HG02885 (cell line): ENCODE measurements around the gene CARS1.

Experiments
- ATAC-seq: cut with Tn5 transposase; IDR thresholded peaks from one replicate; pipeline ENCODE4 v1.9.1; 2021; ENCODE audit warnings: mild to moderate bottlenecking; ENCODE audit not compliant: unreplicated experiment, poor library complexity

Gene CARS1

DNA sequence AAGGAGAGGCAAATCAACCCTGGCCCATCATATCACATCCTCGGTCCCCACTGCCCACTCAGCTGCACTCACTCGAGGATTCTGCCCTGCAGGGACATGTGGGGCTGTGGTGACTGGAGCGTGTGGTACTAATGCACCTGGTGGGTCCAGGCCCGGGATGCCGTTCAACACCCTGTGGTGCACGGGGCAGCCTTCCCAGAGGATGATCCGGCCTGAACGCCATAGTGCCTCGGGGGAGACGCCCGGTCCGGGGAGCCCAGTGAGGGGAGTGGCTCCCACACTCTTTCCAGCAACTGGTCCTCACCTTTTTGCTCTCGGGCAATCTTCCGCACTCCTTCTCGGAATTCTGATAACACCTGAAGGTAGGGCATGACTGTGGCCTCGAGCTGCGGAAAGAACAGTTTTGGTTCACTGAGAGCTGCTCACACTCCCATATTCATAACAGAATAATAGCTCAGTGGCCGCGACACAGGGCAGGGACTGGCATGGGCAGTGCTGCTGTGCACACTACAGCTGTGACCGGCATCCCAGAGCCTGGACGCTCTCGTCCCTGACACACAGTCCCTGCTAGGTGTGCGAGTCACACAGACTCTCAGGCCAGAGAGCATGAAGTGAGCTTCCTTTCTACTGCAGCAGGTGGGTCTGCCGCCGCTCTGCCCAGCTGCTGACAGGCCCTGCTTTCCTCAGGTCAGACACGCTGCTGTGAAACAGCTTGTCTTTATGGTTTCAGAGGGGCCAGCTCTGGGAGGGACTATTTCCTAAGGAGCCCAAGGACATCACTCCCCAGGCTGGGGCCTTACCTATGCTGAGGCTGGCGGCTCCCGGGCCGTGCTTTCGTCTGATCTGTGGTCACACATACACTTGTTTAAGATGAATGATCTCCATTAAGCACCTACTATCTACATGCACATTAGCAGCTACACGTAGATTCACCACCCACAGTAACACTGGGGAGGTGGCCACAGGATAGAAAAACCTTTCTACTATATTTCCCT, 45.0 kb downstream of the CARS1 start:
- ATAC-seq = no peak

DNA sequence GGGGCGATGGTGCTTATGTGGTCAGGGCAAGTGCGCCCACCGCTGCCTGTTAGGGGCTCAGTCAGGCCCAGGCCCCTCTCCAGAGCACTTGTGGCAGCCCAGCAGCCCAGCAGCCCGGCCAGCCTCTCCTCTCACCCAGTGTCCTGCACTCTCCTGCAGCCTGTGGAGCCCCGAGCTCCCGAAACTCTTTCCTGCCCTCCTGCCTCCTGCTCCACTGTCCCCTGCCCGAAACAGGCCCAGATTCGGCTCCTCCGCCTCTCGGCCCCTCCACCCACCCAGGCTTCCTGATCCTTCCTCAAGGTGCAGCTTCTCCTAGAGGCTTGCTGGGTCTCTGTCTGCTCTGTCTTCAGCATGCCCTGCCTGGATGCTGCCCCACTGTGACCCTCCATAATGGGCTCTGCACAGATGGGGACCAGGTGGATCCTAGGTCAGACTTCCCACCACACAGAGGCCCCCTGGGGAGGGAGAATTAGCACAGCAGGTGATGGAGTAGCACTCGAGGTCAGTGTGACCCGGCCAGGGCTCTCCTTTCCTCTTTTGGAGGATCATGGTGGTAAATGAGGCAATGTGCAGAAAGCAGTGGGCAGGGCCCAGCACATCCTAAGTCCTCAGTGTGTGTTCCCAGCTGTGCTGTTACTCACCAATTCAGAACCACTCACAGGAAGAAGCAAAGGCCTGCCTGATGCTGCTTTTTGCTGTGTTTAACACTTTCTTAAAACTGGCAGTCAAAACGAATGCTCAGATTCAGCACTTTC, 46.5 kb downstream of the CARS1 start:
- no peak for ATAC-seq

DNA sequence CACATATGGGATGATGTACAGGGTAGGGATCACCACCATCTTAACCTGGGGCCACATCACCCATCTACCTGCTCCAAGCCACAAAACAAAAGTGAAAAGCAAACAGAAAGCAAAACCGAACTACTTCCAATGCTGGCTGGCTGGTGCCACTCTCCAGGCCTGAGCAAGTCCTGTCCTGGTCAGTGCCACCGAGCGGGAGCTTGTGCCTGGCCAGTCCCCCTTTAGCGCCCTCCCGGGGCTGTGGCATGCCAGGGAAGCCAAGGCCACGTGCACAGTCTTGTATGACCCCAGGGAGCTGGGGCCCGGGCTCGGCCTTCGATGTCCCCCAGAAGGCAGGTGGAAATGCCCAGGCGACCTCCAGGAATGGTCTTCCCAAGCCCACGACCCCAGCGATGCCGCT, 47.2 kb downstream of the CARS1 start:
- no peak for ATAC-seq

DNA sequence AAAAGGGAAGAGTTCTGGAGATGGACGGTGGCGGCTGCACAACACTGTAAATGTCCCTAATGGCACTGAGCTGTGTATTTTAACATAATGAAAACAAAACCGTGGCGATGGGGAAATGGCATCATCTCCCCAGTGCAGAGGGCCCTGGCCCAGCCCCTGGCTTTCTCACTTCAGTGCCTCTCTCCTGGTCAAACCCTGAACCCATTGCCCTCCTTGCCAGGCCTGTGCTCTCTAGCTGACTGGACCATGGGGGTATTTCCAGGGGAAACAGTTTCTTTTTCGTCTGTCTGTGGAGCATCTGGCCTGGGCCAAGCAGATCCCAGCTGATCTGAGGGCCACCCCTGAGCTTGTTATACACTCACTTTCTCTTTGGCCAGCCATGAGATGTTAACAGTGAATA, 47.7 kb downstream of the CARS1 start:
- ATAC-seq = no peak

DNA sequence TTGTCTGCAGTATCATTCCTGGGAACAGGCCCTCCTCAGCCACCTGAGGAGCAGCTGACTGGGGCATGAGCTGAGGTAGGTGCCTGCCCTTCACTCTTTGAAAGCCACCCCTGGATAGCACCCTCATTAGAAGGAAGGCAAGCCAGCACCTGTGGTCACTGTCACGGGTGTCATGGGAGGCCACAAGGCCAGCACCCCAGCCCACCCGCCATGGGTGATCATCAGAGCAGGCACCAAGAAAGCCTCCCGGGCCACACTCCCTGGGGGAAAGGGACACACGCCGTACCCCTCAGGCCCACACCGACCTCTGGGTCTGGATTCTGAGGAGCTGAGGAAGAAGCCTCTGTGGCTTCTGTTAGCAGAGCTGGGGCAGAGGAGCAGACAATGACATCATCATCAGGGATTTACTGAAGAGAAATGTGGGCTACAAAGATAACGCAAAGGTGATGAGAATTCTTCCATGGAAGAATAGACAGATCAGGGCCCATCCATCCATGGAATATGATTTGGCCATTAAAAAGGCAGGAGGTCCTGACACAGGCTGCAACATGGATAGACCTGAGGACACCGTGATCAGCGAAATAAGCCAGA, 48.4 kb downstream of the CARS1 start:
- no peak for ATAC-seq

DNA sequence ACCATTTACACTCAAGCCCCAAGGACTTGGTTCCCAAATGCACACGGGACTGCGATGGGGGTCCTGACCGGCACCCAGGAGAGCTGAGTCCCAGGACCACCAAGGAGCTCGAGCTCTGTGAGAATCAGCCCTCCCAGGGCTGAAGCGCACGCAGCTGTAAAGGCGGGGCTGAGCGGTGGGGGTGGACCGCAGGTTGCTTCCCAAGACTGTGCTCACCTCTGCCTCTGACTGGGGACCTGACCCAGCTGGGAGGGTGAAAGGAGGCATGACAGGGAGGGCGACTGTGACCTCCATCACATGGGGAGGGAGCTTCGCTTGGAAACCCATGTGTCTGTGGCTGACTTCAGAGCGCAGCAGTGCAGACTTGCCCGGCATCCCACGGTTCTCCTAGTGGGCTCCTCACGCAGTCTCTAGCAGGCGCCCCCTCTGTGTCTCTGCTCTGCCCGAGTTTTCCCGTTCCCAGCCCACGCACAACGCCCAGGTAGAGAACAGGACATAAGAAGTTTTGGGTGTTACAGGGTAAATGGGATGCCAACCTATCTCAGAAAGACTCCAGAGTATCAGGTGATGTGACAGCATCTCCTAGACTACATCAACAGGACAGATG, 49.7 kb downstream of the CARS1 start:
- ATAC-seq = no peak

DNA sequence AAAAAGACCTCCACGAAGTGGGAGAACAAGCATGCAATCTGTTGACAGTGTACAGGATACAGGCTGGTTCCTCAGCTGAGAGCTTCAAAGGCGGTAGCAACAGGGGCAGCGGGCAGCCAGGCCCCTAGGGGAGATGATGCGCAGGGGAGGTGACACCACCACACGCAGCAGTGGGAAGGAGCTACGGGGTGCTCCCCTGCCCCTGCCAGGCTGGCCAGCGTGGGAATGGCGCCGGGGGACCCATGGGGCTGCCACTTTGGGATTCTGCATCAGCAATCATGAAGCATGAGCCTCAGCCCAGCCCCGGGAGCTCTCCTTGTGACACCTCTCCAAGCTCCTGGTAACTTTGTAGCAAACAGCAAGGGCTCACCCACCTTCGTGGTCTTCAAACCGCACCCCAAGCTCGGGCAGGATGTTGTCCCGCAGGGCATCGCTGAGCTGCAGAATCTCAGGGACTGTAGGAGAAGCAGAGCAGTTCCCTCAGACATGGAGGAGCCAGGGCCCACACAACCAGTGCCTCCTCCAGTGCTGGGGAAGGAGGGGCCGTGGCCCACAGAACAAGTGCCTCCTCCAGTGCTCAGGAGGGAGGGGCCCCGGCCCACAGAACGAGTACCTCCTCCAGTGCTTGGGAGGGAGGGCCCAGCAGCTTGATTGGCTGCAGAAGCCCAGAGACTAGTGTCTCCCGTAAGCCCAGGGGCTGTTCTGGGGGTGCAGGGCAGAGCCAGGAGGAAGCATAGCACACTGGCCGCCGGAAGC, 50.5 kb downstream of the CARS1 start:
- no peak for ATAC-seq

DNA sequence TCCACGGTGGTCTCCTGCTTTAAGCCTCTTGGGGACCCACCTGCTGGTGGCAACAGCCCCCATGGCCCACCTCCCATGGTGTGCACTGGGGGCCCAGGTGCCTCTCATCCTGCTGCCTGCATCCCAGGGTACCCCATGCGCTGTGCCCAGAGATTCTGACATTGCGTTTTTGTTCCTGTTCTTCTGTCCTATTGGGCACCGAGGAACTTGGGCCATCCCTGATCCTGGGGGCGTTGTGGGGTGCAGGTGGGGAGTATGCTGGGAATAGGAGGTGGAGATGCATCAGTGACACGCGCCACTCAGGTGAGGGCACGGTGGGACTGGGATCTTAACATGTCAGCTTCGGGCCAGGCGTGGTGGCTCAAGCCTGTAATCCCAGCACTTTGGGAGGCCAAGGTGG, 52.7 kb downstream of the CARS1 start:
- no peak for ATAC-seq

DNA sequence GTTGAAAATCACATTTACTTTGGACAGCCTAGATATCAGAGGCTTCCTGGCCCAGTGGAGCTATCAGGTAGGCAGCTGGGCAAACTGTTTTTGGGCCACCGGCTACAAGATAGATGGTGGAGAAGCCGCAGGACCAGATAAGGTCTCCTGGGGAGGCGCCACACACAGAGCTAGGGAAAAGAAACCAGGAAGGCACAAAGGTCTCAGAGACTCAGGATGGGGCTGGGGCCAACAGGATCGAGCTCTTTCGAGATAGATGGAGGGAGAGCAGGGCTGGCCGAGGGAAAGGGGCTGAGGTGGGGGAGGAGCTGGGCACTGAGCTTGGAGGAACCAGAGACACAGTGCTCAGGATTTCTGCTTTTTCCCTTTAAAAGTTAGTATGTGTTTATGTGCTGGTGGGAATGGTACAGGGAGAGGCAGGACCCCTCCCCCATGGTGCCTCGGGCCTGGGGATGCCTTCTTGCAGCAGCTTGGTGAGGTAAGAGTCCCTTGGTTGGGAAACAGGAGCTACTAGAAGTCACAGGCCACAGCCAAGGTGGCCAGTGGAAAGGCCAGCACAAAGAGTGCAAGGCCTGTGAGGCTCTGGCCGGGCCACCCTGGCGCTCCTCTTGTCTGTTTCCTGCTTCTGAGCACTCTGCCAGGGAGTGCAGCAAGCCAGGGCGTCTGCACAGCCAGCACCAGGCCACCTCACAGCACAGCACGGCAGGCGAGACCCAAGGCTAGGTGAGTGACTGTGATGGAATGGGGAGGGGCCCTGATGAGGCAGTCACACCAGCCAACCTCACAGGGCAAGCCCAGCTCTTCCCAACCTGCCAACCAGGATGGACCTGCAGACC, 53.6 kb downstream of the CARS1 start:
- ATAC-seq = no peak

DNA sequence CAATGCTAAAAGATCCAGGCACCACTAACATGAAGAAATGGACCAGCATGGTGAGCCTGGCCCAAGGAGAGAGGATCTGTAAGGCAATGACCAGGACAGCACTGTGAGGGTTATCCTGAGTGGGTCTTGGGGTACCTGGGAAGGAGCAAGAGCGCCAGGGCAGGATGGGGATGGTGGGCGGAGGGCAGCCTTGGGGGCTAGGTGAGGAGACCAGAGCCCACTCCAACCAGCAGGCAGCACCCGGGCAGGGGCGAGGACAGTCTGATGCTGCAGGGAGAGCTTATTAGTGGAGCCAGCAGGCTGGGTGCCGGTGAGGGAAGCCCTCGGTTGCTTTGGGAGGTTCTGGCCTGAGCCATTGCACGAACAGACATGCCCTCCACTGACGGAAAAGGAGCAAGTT, 54.4 kb downstream of the CARS1 start:
- no peak for ATAC-seq

DNA sequence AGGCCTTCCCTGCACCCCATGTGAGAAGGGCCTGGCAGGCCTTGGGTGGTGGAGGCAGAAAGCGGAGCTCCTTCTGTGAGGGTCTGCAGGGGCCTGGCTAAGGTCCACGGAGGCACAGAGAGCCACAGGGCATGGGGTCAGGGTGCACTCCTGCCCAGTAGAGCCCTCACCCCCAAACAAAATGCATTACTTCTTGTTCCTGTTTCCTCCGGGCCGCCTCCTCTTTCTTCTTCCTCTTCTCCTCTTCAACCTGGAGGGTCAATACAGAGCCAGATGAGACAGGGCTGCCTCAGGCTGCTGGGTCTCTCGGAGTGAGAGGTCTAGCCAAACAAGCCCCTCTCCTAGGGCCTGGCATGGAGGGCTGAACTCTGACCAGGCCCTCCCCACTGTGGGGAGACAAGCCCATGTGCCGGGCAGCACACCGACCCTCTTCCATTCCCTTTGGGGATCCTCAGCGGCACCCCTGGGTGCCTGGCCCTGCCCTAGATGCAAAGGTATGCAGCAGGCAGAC, 54.8 kb downstream of the CARS1 start:
- no peak for ATAC-seq

DNA sequence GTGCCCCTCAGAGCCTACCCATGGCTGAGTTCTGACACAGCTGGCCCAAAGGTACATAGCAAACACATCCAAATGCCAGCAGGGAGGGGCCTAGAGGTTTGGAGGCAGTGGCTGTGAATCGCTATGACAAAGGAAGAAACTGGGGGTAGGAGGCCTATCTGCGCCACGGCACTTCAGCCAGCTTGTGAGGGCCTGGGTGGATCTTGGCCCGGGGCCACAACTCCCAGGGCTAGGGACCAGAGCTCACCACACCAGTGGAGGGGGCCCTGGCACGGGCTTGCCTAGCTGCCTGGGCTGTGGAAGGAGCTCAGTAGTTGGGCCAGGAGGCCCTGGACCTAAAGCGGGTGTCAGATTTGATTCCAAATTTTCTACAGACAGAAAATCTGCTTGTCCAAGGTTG, 55.7 kb downstream of the CARS1 start:
- no peak for ATAC-seq

DNA sequence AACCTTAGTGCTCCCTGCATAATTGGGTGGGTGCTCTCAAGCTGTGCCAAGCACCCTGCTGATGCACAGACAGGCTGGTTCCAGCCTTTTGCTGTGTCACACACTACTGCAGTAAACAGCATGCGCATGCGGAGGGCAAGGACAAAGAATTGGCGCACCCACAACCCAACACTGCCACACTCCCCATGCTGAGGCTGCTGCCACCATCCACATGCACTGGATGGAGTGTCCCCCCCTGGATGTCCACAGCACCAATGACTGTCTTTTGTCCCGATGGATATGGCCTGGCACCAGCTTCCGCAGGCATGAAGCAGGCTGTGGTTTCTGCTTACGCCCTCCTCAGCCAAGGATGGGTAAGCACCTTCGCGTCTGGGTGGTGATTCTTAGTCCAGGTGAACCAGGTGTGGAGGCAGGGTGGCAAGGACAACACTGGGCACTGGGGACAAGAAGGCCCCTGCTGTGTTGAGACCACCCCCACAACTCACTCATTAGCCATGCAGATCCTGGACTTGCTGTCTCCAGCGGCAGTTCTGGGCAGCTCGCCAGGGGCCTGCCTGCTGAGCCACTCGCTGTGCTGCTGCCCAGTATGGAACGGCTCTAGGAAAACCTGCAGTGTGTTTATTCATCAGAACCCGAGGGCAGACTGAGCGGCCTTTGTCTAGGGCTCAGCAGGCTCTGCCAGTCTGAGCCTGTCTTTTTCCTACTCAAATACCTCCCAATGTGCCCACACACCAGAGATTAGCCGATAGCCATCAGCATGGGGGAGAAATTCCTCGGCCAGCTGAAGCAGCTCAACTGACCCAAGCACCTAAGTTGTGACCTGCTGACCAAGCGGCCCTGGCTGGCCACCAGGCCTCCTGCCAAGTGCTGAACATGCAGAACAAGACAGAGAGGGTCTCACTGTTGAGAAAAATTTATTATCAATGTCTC, 56.9 kb downstream of the CARS1 start:
- no peak for ATAC-seq

DNA sequence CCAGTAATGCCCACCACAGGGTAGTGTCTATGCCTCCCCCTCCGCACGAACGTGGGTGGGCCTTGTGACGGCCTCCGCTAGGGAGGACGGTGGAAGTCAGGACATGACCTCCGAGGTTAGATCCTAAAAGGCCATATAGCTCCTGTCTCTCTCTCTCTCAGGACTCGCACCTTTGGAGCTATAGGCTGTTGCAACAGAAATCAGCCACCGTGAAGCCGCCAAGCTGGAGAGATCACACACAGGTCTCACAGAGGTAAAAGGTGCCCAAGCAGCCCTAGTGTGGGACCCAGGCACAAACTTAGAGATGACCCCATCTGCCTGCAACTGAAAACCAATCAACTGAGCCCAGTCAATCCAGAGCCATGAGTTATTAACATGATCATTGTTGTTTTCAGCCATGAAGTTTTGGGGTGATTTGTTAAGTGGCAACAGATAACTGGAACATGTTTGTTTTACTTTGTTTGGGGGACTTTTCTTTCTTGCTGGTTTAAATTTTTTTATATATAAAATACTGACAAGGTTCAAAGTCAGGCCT, 57.7 kb downstream of the CARS1 start:
- ATAC-seq = no peak

DNA sequence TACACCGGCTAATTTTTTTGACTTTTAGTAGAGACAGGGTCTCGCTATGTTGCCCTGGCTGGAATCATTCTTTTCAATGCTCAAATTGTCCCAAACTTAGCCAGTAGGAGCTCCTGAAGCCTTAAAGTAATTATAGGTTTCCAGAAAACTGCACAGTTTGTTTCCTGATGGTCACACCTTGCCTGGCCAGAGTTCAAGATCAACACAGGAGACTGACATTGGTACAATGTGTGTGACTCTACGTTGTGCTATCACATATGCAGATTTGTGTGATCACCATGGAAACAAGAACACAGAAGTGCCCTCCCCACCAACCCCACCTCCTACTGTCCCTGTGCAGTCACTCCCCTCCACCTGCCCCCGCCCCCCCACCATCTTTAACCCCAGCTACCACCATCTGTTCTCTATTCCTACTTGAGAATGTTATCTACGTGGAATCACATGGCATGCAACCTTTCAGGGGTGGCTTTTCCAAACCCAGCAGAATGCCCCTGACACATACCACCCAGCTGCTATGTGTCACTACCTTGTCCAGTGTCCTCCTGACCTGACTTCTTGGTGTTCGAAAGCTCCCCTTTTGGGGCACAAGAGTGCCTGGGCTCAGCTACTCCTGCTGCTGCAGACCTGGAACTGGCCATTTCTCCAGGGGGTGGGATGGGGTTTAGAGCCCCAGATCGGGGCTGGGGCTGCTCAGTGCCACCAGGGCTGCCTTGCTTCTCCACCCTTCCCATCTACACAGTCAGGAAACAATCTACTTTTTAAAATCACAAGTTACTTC, 59.0 kb downstream of the CARS1 start:
- ATAC-seq = no peak

DNA sequence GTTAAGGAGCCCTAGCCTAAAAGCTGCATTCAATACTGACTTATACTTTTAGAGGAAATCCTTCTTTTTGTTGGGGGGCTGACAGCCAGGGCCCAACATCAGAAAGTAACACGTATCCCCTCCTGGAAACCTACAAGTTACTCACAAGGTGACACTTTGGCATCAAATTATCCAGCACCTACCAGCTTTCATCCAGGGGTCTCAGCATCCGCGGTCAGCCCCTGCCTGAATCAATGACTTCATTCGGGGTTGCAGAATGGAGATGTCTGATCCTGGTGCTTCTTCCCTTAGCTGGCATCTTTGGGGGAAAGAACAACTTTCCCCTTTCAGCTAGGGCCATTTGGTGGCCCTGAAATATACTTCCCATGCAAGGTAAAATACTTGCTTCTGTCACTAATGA, 59.8 kb downstream of the CARS1 start:
- ATAC-seq = no peak

DNA sequence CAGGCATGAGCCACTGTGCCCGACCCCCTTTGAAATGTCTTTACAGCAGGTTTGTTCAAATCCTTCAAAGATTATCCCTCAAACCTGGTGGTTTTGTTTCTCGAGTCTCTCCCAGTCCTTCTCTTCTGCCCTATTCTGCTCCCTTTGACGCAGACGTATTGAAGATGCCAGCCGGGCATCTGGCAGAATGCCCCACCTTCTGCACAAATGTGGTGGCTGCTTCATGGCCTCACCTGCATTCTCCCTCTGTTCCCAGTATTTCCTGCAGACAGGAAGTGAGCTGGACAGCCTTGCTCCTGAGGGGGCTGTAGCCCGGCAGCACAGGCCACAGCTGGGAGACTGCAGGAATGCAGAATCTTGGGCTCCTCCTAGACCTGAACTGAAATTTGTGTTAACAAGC, 60.2 kb downstream of the CARS1 start:
- no peak for ATAC-seq
